HFF-Myc (cell line): ENCODE results near the gene S100A13.

Experiments used
- DNase-seq: peaks from one replicate; pipeline ENCODE4 v3.0.0-alpha.2; 2011; ENCODE audit warnings: low read depth; ENCODE audit errors: extremely low read depth
- H3K4me3 ChIP-seq: replicated peaks from 2 replicates; pipeline ENCODE4 v1.5.1; 2011; ENCODE audit warnings: low read depth, mild to moderate bottlenecking, control low read depth, low read length
- CTCF ChIP-seq: IDR thresholded peaks from 2 replicates; pipeline ENCODE4 v1.5.1; 2012; ENCODE audit warnings: mild to moderate bottlenecking, low read depth, low read length, control low read depth; ENCODE audit errors: missing control alignments

The S100A13 gene

DNA sequence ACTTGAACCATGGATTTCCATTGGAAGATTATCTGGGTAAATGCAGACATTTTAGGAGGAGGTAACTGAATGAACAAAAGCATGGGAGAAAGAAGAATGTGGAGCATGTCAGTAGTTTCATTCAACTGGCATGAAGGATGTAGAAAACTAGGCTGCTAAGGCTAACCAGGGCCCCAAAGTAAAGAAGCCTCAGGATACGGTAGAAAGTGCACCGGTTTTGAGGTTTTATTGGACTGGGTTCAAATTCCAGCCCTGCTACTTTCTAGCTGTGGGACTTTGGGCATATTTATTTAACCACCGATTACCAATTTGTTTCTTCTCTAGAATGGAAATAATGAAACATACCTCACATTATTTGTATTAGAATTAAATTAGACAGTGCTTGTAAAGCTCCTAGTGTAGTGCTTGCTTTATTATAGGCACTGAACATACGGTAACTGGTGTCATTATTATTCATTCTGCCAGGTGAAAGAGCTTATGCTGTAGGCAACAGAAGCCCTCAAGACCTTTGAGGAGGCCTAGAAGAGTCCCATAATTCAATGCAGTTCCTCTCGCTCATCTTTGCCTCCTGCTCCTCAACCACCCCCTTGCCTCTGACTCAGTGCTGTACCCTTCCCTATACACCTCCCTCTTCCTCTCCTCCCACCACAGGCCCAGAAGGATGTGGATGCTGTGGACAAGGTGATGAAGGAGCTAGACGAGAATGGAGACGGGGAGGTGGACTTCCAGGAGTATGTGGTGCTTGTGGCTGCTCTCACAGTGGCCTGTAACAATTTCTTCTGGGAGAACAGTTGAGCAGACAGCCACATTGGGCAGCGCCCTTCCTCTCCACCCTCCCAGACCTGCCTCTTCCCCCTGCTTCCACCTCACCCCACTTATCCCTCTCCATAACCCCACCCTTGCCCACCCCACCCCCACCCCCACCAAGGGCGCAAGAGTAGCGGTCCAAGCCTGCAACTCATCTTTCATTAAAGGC is 4.0 kb upstream of the S100A13 start:
- H3K4me3 ChIP-seq = no peak overlapping the region
- no peak for TF ChIP-seq CTCF
- no peak for DNase-seq

DNA sequence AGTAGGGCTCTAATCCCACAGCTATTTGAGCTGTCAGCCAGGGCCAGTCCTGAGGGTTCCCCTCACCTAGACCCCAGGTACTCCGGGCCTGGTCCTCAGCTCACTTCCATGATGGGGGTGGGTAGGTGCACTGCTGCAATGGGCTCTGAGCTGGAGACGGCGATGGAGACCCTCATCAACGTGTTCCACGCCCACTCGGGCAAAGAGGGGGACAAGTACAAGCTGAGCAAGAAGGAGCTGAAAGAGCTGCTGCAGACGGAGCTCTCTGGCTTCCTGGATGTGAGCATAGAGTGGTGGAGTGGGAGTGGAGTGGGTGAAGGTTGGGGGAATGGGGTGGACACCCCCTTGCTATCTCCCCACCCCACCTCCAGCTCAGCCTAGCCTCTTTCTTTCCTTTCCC is 3.1 kb upstream of the S100A13 start:
- no peak for DNase-seq
- no peak for TF ChIP-seq CTCF

GRCh38 chr1:153629971-153630370 is 2.7 kb upstream of the S100A13 start:
- no peak overlapping the region for H3K4me3 ChIP-seq
- TF ChIP-seq CTCF = no peak
- DNase-seq = no peak

More for the DNA sequence above, 3.1 kb upstream of the S100A13 start:
- H3K4me3 ChIP-seq = no peak overlapping the region

- DNase-seq = no peak
- no peak overlapping the region for H3K4me3 ChIP-seq
- TF ChIP-seq CTCF = no peak
These were observed 2.0 kb upstream of the S100A13 start for GRCh38 chr1:153629343-153629665.

DNA sequence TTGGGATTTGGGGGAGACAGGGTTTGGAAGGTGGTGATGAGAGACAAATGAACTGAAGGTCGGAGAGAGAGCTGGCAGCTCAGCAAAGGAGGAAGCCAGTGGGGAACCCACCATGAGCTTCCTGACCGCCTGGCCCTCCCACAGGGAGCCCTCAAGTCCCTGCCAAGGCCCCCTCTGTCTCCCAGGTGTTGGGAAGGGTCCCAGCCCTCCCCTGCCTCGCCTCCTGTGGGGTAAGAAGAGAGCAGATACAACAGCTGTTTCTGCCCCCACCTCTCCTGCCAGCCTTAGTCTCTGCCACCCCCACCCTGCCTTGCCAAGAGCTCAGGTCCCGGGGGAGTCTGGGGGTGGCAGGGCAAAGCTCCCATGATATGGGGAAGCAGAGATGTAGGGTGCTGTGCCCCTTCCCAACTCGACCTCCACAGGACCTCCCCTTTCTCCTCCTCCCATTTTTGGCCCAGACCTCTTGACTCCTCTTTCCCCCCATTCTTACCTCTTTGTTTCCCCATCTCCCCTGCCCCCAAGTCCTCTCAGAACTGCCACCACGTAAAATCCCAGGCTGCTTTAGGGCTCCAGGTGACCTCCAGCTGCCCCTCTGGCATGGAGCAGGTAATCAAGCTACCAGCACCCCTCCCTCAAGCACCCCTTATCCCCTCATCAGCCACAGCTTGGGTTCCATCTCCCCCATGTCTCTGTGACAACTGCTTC is 1.5 kb upstream of the S100A13 start:
- no peak for DNase-seq
- H3K4me3 ChIP-seq = no peak overlapping the region
- no peak for TF ChIP-seq CTCF

DNA sequence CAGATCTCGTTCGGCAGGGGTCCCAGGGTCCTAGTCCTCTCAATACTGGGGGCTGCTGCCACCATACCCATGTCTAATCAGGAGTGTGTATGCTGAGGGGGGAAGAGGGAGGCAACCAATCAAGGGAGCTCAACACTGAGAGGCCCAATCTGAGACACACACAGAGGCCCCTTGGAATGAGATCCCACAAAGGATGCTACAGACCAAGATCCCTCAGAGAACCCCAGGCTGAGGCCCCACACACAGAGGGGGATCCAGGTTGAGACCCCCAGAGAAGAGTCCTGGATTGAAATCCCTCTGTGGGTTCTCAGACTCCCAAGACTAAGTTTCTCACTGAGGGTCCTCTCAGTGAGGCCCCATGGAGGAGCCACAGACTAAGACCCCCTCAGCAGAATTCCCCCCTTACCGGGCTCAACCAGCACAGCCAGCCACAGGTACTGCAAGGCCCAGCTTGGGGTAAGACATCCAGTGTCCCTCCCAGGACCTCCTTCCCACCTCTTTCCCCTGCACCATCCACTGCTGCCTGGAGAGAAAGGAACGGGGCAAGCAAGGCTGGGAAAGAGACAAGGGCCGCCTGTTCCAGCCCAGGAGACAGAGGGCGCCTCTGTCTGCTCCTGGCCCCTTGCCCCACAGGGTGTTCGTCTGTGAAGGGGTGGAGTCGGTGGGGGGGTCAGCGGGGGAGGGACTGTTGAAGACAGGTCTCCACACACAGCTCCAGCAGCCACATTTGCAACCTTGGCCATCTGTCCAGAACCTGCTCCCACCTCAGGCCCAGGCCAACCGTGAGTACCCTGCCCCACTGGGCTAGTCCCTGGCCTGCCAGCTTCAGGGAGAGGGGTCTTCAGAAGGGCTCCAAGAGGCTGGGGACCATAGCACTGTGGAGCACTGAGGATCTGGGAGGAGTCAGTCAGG is 666 bp upstream of the S100A13 start, which contains the start of gene S100A1:
Gene S100A1, plus strand, starts transcription at position 720 of the 912 bp plus-strand sequence. CDS start 2,088 bp downstream, outside the sequence.
- no peak for DNase-seq
- H3K4me3 ChIP-seq = peak within 1 kb of the TSS; percentile 74
- peak; percentile 24 for TF ChIP-seq CTCF
